DMS 273 treated with DMSO at 0.1 percent for 48 hours (cell line): Measurements from ENCODE around the gene CEP162.
"Not testable (repeated sequence)": the region's sequence is repeated elsewhere in the genome, so short reads cannot be mapped to it uniquely, and the experiment has no call there.

Experiments used
- DNase-seq: peaks from one replicate; lab custom pipeline; 2025; lab: John Stamatoyannopoulos, UW

The CEP162 gene

GRCh38 chr6:84086056-84086455 lies 141.4 kb downstream of the CEP162 start:
- no peak for DNase-seq

- not testable (repeated sequence) for DNase-seq
These were observed 142.7 kb downstream of the CEP162 start for GRCh38 chr6:84084705-84085104.

- DNase-seq: no peak
These were observed 144.7 kb downstream of the CEP162 start for GRCh38 chr6:84082689-84083265.

DNA sequence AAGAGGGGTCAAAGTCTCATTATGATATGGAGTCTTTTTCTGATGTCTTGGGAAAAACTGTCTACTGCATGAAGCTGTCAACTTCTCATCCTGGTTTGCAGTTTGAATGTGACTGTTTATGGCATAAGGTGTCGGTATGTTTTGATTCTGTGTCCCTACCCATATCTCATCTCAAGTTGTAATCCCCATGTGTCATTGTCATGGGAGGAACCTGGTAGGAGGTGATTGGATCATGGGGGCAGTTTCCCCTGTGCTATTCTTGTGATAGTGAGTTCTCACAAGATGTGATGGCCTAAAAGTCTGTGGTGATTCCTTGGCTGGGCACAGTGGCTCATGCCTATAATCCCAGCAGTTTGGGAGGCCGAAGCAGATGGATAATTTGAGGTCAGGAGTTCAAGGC lies 146.2 kb downstream of the CEP162 start:
- no peak for DNase-seq

DNA sequence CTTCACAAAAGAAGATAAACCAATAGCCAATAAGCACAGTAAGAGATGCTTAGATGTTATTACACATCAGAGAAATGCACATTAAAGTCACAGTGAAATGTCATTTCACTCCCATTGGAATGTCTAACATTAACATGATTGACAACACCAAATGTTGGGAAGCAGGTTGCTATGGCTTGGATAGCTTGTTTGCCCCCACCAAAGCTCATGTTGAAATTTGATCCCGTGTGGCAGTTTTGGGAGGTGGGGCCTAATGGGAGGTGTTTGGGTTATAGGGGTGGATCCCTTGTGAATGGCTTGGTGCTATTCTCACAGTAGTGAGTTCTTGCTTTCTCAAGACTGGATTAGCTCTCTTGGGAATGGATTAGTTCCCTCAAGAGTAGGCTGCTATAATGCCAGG lies 149.1 kb downstream of the CEP162 start:
- no peak for DNase-seq

DNA sequence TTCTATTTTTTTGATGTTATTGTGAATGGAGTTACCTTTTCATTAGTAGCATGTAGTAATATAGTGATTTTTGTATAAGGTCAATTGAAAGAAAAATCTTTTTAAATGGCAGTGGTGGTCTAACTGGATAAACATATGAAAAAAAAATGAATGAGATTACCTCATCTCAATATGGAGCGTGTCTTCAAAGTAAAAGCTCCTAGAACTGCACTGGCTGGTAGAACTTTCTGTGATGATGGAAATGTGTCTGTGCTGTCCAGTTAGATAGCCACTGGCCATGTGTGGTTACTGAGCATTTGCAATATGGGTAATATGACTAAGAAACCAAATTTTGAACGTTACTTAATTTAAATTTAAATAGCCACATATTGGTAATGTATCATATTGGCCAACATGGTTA lies 149.8 kb downstream of the CEP162 start:
- no peak for DNase-seq

- DNase-seq: no peak
These were observed 152.3 kb downstream of the CEP162 start for GRCh38 chr6:84074988-84075781.
